HG02885 (cell line): ENCODE measurements around the gene KRTAP19-8.

Source experiments
- ATAC-seq: cut with Tn5 transposase; IDR thresholded peaks from one replicate; pipeline ENCODE4 v1.9.1; 2021; ENCODE audit warnings: mild to moderate bottlenecking; ENCODE audit not compliant: unreplicated experiment, poor library complexity

Gene KRTAP19-8, protein sequence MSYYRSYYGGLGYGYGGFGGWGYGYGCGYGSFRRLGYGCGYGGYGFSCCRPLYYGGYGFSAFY

DNA sequence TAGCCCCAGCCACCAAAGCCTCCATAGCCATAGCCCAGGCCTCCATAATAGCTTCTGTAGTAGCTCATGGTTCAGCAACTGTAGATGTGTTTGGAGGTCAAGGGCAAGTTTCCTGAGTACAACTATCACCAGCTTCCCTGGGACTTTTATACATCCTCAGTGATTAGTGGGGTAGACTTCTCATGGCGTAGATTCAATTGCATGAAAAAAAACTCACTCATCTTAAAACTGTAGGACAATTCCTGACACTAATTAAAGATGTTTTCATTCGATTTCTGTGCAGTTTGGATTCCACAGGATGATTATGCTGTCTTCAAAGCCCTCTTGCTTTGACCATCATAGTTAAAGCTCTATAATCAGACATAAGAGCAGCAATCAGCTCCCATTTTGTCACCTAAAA is at the start of gene KRTAP19-8:
KRTAP19-8 (minus strand) TSS at position 101 of the 400 bp plus-strand sequence; CDS start at position 68, 33 bp downstream.
- ATAC-seq, result no peak

DNA sequence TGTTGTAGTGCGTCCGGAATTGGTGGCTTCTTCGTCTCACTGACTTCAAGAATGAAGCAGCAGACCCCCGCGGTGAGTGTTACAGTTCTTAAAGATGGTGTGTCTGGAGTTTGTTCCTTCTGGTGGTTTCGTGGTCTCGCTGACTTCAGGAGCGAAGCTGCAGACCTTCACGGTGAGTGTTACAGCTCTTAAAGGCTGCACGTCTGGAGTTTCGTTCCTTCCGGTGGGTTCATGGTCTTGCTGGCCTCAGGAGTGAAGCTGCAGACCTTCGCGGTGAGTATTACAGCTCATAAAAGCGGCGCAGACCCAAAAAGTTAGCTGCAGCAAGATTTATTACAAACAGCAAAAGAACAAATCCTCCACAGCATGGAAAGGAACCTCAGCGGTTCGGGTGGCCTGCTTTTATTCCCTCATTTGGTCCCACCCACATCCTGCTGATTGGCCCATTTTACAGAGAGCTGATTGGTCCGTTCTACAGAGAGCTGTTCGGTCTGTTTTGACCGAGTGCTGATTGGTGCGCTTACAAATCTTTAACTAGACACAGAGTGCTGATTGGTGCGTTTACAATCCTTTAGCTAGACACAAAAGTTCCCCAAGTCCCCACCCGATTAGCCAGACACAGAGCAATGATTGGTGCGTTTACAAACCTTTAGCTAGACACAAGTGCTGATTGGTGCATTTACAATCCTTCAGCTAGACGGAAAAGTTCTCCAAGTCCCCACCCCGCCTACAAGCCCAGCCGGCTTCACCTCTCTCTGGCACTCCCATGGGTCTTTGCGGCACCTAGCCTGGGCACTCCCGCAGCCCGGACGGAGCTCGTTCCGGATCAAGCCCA is 49.6 kb upstream of the KRTAP19-8 start:
- ATAC-seq, result no peak

GRCh38 chr21:31084689-31085088 is 46.4 kb upstream of the KRTAP19-8 start:
- ATAC-seq, result no peak

GRCh38 chr21:31078796-31079195 is 40.5 kb upstream of the KRTAP19-8 start:
- ATAC-seq, result peak; percentile 95

GRCh38 chr21:31078216-31078615 is 39.9 kb upstream of the KRTAP19-8 start:
- ATAC-seq, result peak; percentile 11

DNA sequence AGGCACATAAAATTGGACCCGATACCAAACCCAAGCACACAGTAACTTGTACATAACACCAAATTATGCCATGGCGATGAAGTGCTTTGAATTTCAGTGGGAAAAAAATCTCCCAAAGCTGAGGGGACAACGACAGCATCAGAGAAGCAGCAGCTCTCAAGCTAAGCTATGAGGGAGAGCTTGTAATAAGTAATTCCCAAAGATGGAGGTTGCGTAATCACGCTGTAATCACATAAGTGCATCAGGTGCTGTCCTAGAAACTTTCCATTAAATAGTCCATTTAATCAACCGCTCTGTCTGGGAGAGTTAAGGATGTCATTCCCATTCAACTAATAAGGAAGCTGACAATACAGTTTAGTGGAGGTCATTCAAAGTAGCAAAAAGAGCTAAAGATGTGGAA is 37.6 kb upstream of the KRTAP19-8 start:
- no peak for ATAC-seq

- no peak for ATAC-seq
These were observed 34.3 kb upstream of the KRTAP19-8 start for GRCh38 chr21:31072533-31072932.

GRCh38 chr21:31064803-31065202 is 26.5 kb upstream of the KRTAP19-8 start:
- peak; percentile 76 for ATAC-seq

DNA sequence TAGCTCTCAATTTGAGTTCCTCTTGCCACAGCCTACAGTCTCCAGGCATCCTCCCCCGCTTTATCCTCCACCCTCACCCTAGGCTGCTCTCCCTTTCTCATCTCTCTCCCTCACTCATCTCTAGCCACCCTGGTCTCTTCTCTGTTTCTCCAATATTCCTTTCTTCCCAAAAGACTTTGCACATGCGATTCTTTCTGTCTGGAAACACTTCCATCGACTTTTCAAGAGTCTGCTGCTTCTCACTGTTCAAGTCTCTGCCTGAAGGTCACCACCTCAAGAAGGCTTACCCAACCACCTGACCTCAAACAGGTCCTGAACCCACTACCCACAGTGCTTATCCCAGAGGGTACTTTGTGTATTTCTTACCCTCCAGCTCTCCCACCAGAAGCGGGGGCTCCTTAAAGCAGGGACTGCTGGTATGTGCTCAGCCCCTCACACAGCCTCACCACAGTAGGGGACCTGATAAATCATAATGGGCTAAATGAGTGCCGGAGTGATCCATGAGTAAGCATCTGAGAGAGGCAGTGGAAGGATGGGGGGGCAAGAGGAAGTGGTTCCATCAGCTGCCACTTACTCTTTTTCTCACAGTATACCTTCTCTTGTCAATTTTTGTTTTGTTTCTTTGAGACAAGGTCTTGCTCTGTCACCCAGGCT is 14.3 kb upstream of the KRTAP19-8 start:
- no peak for ATAC-seq

GRCh38 chr21:31050577-31051157 is 12.4 kb upstream of the KRTAP19-8 start:
- no peak for ATAC-seq

DNA sequence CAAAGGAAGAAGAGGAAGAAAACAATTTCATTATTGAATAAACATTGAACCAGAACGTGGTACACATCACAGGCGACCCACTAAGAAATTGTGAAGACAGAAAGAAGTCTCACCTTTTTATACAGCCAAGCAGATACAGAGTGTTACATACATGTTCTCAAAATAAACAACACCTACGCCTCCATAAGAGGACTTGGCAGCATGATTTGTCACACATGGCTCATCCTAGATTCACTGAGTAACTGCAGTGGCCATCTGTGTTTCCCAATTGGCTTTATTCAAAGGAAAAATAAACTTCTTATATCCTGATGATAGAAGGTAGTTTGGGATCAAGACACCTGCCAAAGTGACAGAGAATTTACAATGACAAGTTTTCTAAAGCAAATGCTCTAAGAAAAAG is 7.6 kb upstream of the KRTAP19-8 start:
- ATAC-seq, result no peak

DNA sequence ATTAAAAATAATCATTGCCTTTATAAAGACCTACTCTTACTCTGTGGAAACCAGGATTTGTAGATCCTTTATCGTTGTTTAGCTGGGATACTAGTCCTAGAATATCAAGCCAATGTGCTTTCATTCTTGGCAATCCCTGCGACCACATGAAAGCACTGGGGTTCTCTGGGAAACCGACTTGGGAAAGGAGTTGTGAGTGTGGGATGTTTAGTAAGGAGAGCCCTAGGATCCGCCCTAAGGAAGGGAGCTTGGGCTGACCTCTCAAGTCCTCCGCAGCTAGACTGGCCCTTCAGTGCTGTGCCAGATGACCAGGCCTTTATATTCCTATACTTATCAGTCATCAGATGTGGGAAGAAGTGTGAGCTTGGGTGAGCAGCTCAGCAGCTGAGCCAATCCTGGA is 5.2 kb upstream of the KRTAP19-8 start:
- ATAC-seq, result no peak

DNA sequence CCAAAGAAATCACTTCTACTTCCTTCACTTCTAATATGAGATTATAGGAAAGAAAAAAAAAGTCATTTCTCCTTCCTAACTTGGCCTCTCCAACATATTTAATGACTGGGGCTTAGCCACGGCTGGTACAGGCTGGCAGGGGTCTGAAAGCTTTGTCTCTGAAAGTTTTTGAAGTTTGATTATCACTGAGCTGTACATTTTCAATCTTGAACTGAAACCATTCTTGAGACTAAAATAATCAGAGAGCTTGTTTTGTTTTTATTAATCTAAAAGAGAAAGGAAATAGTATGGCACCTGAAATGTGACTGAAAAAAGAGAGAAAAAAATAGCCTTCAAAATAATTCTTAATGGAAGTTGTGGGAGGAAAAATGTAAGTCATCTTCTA is 3.8 kb upstream of the KRTAP19-8 start:
- peak; percentile 67 for ATAC-seq

GRCh38 chr21:31041295-31042079 is 3.2 kb upstream of the KRTAP19-8 start:
- ATAC-seq, result peak; percentile 55

DNA sequence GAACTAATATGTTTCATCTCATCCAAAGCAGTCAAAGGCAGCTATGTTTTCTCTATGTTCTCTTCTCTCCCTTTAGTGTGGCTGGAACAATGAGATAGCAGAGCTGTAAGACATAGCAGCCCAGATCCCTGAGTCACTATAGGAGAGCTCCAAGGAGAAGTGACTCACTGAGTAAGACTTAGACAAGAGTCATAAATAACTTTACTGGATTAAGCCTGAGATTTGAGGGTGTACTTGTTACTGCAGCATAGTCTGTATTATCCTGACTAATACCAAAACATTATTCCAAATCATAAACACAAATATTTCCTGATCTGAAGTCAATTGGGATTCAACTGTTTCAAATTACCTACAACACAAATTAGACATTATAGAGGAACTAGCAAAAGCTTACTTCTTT is 3.9 kb downstream of the KRTAP19-8 start:
- ATAC-seq, result no peak

DNA sequence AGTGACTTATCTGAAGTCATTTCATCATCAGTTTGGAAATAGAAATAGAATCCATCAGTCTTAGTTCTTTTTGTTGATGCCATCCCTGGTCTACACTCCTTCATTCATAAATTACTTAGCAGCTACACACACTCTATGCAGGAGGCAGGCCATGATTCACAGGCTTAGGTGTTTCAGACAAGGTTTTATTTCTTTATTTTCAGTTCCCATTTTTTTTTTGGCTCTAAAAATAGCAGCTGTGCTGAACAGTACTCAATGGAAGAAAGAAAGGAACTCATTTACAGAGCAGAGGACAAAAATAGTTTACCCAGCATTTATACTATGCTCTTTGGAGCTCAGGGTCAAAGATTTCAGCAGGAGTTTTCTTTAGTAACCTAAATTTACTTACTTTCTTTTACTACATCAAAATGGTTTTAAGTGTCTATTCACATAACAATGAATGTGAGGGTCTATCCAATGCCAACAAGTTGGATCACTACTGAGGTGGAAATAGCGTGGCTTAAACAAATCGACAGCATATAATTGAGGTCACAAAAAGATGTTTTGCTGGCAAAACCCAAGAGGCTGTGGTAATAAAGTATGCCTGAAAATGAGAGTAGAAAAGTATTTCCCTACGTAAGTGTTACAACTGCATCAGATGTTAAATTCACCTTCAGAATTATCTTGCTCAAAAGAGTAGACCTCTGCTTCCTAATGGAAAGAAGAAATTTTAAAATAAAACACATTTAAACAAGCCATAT is 7.7 kb downstream of the KRTAP19-8 start:
- ATAC-seq, result peak; percentile 90

DNA sequence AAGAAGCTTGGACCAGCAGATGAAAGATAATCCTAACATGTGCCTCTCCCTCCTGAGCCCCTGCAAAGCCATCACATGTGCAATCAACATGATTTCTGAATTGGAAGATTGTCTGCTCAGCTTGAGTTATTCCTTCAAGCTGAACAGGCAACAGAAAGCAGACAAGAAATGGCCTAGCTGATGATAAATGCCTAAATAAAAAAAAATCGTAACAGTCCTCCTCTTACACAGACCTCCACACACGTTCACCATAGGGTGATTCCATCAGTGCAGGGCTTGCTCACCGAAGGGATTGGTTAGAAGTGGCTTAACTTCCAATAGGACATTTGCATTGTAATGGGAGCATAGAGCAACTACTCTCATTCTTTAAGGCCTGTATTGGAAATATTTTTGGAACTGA is 14.6 kb downstream of the KRTAP19-8 start:
- no peak for ATAC-seq

- no peak for ATAC-seq
These were observed 16.0 kb downstream of the KRTAP19-8 start for GRCh38 chr21:31022306-31022705.

DNA sequence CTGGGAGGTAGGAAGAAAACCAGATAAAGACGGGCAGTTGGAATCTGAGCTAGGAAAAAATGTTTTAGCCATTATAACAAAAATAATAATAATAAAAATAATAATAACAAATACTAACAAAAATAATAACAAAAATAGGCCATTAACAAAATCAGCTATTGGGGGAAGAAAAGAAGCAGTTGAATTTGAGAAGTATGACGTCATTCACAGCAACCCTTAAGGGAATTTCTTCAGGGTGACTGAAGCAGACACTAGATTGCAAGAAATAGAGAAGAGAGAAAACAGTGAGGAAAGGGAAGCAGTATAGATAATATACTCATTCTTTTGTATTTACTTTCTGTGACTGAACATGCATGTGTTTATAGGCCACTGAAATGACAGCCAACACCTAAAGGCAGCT is 20.0 kb downstream of the KRTAP19-8 start:
- no peak for ATAC-seq

DNA sequence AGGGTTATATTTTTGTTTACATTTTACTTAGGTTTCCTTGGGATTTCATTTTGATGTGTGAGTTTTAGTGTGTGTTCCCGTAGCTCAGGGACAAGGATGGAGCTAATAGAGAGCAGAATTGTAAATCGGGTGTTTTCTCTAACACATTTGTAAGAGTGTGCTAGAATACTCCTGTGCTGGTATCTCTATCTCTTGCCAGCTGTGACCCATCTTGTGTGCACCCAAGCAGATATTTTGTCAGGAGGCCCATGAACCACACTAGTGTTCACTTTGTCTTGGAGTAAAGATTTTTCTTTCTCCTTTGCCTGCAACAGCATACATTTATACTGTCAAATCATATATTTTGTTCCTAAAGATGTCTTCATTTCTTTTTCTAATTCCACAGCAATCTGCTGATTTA is 23.4 kb downstream of the KRTAP19-8 start:
- no peak for ATAC-seq
